GM23248 (cell line): ENCODE results near the gene CAMK4. TPM values are rescaled to one million over a fixed set of nuclear protein-coding genes. Genes with fewer than 3 reads are reported as not detected.

Experiments
- DNase-seq: peaks from one replicate; pipeline ENCODE4 v3.0.0-alpha.2; 2015
- H2AFZ ChIP-seq: fragments of 200-600 bp; sonication (generic); 2 replicates; pipeline ENCODE4 v1.6.1; 2016; ENCODE audit warnings: antibody characterized with exemption
- H3F3A ChIP-seq: fragments of 200-600 bp; sonication (generic); 2 replicates; pipeline ENCODE4 v1.6.1; 2016; ENCODE audit warnings: mild to moderate bottlenecking, antibody characterized with exemption, mixed run types; ENCODE audit not compliant: insufficient read depth
- H3K27ac ChIP-seq: fragments of 200-600 bp; sonication (generic); 2 replicates; pipeline ENCODE4 v1.5.1; 2016; ENCODE audit warnings: mild to moderate bottlenecking
- H3K27me3 ChIP-seq: fragments of 200-600 bp; sonication (generic); replicated peaks from 2 replicates; pipeline ENCODE4 v1.6.1; 2016; ENCODE audit warnings: mild to moderate bottlenecking; ENCODE audit not compliant: insufficient read depth
- H3K36me3 ChIP-seq: fragments of 200-600 bp; sonication (generic); 2 replicates; pipeline ENCODE4 v1.6.1; 2016; ENCODE audit warnings: low read depth, mild to moderate bottlenecking
- H3K4me1 ChIP-seq: fragments of 200-600 bp; sonication (generic); 2 replicates; pipeline ENCODE4 v1.6.1; 2016; ENCODE audit warnings: mild to moderate bottlenecking; ENCODE audit not compliant: insufficient read depth
- H3K4me2 ChIP-seq: fragments of 200-600 bp; sonication (generic); one replicate; pipeline ENCODE4 v1.6.1; 2016; ENCODE audit warnings: mild to moderate bottlenecking; ENCODE audit not compliant: unreplicated experiment
- H3K4me3 ChIP-seq: fragments of 200-600 bp; sonication (generic); 2 replicates; pipeline ENCODE4 v1.5.1; 2016; ENCODE audit warnings: mild to moderate bottlenecking
- H3K79me2 ChIP-seq: fragments of 200-600 bp; sonication (generic); 2 replicates; pipeline ENCODE4 v1.6.1; 2016; ENCODE audit warnings: mild to moderate bottlenecking; ENCODE audit not compliant: insufficient read depth
- H3K9ac ChIP-seq: fragments of 200-600 bp; sonication (generic); 2 replicates; pipeline ENCODE4 v1.6.1; 2016; ENCODE audit warnings: mild to moderate bottlenecking
- H3K9me2 ChIP-seq: fragments of 200-600 bp; sonication (generic); 2 replicates; pipeline ENCODE4 v1.6.1; 2016; ENCODE audit warnings: mixed run types, mild to moderate bottlenecking, moderate library complexity; ENCODE audit not compliant: insufficient read depth
- H3K9me3 ChIP-seq: fragments of 200-600 bp; sonication (generic); one replicate; pipeline ENCODE4 v1.6.1; 2017; ENCODE audit warnings: low read depth
- H4K20me1 ChIP-seq: fragments of 200-600 bp; sonication (generic); 2 replicates; pipeline ENCODE4 v1.6.0; 2016; ENCODE audit not compliant: insufficient read depth
- EZH2 ChIP-seq: fragments of 200-600 bp; sonication (generic); IDR thresholded peaks from 2 replicates; pipeline ENCODE4 v1.6.1; 2018; ENCODE audit warnings: antibody characterized with exemption, mild to moderate bottlenecking; ENCODE audit not compliant: insufficient read depth, poor library complexity, severe bottlenecking
- EZH2phosphoT487 ChIP-seq: fragments of 200-600 bp; sonication (generic); IDR thresholded peaks from 2 replicates; pipeline ENCODE4 v1.6.1; 2018; ENCODE audit warnings: antibody characterized with exemption, moderate library complexity, mild to moderate bottlenecking, low read depth; ENCODE audit not compliant: insufficient read depth
- WGBS, 2 experiments: methylation state at CpG; one replicate each; pipeline ENCODE4 v1.1.6; 2015 to 2017; ENCODE audit warnings: low lambda C conversion rate in 2 of 2, low coverage in 1 of 2; ENCODE audit errors: missing lambda C conversion rate in 2 of 2; 5-methylcytosine and 5-hydroxymethylcytosine counted together
- in situ Hi-C: fragments of 300-500 bp; cut with MboI; formaldehyde crosslinking; loops from 2 replicates; pipeline ENCODE4 v1.15.0; 2020
- polyA plus RNA-seq: library from polyadenylated mRNA; unstranded; fragments of >200 nt; fragmentation: Nextera tagmentation; extraction: Ambion mirVana; gene quantifications from 2 replicates; pipeline ENCODE4 v1.2.1, GENCODE V29; 2016
- total RNA-seq: library from RNA; depleted of rRNA; stranded (reverse); fragments of >200 nt; shearing (Covaris generic); gene quantifications from 2 replicates; pipeline ENCODE4 v1.2.3, GENCODE V29; 2014

The CAMK4 gene
- total and polyA plus RNA-seq, 2 experiments from 2014 or later: 3.2 to 3.6 TPM

DNA sequence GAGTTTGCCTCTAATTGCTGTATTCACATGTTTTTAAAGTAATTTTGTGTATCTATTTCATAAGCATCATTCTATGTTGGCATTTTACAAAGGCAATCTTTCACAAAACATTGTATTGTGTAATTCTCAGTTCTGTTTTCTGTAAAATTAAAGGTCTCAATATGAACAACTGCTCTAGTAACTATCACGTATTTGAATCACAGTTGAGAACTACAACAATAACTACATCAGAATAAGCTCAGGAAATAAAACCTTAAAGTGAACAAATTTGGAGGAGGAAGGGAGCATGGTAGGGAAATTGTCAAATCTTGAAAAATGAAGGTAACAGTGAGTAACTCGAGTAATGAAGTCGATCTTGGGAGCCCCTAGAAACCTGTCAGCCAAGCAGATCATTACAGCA is 22.5 kb upstream of the CAMK4 start:
- Histone ChIP-seq H3K9me2 (no peaks in the 10 kb centered on the region), H3K4me2 (no peak overlapping the region), H4K20me1 (no peaks in the 10 kb centered on the region), H3K4me1 (no peaks in the 10 kb centered on the region), H3K4me3 (no peak overlapping the region), H3K9ac (no peak overlapping the region), H3K27me3 (0 out of 2 replicates have a peak, but pooled peaks cover 11% of the 10 kb centered on the region), H3K36me3 (no peaks in the 10 kb centered on the region), H3K79me2 (no peaks in the 10 kb centered on the region), H3K27ac (no peak overlapping the region), H3F3A (no peaks in the 10 kb centered on the region), H3K9me3 (no peaks in the 10 kb centered on the region), H2AFZ (no peak overlapping the region)
- in situ Hi-C loops: no loop called here
- no peak for TF ChIP-seq EZH2
- no peak for TF ChIP-seq EZH2phosphoT487
- no peak for DNase-seq
- WGBS, 2 experiments: 16 to 30% methylated on average over 3 of the region's 3 CpGs

DNA sequence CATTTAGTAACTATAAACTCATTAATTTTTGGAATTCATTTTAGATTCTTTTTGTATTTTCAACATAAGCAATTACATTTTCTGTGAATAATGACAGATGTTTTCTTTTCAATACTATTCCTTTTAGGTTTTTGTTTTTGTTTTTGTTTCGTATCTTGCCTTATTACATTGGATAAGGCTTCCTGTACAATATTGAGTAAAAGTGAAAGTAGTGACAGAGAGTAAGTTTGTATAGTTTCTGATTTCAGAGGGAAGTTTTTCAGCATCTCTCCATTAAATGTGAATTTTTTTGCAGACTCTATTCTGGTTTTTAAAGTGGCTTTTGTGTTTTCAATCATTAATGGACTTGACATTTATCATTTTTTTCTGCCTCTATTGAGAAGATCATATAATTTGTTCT is 12.8 kb upstream of the CAMK4 start:
- no peaks in the 10 kb centered on the region for H3K36me3 ChIP-seq
- no peak for DNase-seq
- H2AFZ ChIP-seq: no peak overlapping the region
- no peaks in the 10 kb centered on the region for H3K79me2 ChIP-seq
- H3K4me1 ChIP-seq: no peaks in the 10 kb centered on the region
- H3K4me3 ChIP-seq: no peak overlapping the region
- in situ Hi-C loops: no loop called here
- H3K4me2 ChIP-seq: no peak overlapping the region
- no peaks in the 10 kb centered on the region for H3K9me2 ChIP-seq
- WGBS, 2 experiments: 8 to 11% methylated on average over 1 of the region's 1 CpG
- no peaks in the 10 kb centered on the region for H4K20me1 ChIP-seq
- no peaks in the 10 kb centered on the region for H3K9me3 ChIP-seq
- H3F3A ChIP-seq: no peaks in the 10 kb centered on the region
- H3K27ac ChIP-seq: no peak overlapping the region
- TF ChIP-seq EZH2phosphoT487 (no peak), EZH2 (no peak)
- peaks cover 11% of the 10 kb centered on the region for H3K27me3 ChIP-seq
- no peak overlapping the region for H3K9ac ChIP-seq

GRCh38 chr5:111214052-111214742 is 10.0 kb upstream of the CAMK4 start:
- 47 to 61% methylated on average over 2 of the region's 2 CpGs for WGBS, 2 experiments

DNA sequence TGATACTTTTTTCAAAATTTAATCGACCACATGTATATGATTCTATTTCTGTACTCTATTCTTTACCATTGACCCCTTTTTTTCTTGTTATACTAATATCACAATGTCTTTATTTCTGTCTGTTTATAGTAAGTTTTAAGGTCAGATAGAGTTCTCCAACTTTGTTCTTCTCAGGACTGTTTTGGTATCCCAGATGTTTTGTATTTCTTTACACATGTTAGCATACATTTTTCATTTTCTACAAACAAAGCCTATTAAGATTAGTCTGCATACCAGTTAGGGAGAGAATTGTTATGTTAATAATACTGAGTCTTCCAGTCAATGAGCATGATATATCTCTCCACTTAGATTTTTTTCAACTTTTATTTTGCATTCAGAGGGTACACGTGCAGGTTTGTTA is 8.2 kb upstream of the CAMK4 start:
- DNase-seq: no peak
- H3K27me3 ChIP-seq: 0 out of 2 replicates have a peak, but pooled peaks cover 3% of the 10 kb centered on the region
- TF ChIP-seq EZH2 (no peak), EZH2phosphoT487 (no peak)
- no peak overlapping the region for H3K27ac ChIP-seq
- no peaks in the 10 kb centered on the region for H3K9me3 ChIP-seq
- H3K9me2 ChIP-seq: no peaks in the 10 kb centered on the region
- no peaks in the 10 kb centered on the region for H3K79me2 ChIP-seq
- no peak overlapping the region for H3K4me2 ChIP-seq
- in situ Hi-C loops: no loop called here
- no peaks in the 10 kb centered on the region for H3K4me1 ChIP-seq
- no peak overlapping the region for H2AFZ ChIP-seq
- no peaks in the 10 kb centered on the region for H4K20me1 ChIP-seq
- H3K36me3 ChIP-seq: no peaks in the 10 kb centered on the region
- 17 to 29% methylated on average over 2 of the region's 2 CpGs for WGBS, 2 experiments
- H3K4me3 ChIP-seq: no peak overlapping the region
- no peak overlapping the region for H3K9ac ChIP-seq
- no peaks in the 10 kb centered on the region for H3F3A ChIP-seq

More at GRCh38 chr5:111214052-111214742, 10.0 kb upstream of the CAMK4 start:
- Histone ChIP-seq H3K79me2 (no peaks in the 10 kb centered on the region), H4K20me1 (no peaks in the 10 kb centered on the region), H3K4me2 (no peak overlapping the region), H3K27ac (no peak overlapping the region), H3K27me3 (peaks cover 8% of the 10 kb centered on the region; the same call in 1 of the 2 replicates), H3K9me2 (no peaks in the 10 kb centered on the region), H3K36me3 (no peaks in the 10 kb centered on the region), H3K4me1 (no peaks in the 10 kb centered on the region), H3F3A (no peaks in the 10 kb centered on the region), H3K9me3 (no peaks in the 10 kb centered on the region), H3K4me3 (no peak overlapping the region), H3K9ac (no peak overlapping the region), H2AFZ (no peak overlapping the region)
- no peak for TF ChIP-seq EZH2
- TF ChIP-seq EZH2phosphoT487: no peak
- in situ Hi-C loops: no loop called here
- DNase-seq: no peak

GRCh38 chr5:111221139-111221538 is 3.0 kb upstream of the CAMK4 start:
- H3K4me2 ChIP-seq: no peak overlapping the region
- in situ Hi-C loops: no loop called here
- H3K4me1 ChIP-seq: 0 out of 2 replicates have a peak, but pooled peaks cover 4% of the 10 kb centered on the region
- H3K4me3 ChIP-seq: no peak overlapping the region
- TF ChIP-seq EZH2: no peak
- no peak for TF ChIP-seq EZH2phosphoT487
- H3K27ac ChIP-seq: no peak overlapping the region
- no peaks in the 10 kb centered on the region for H3F3A ChIP-seq
- no peak for DNase-seq
- H2AFZ ChIP-seq: no peak overlapping the region
- no peaks in the 10 kb centered on the region for H3K9me3 ChIP-seq
- no peaks in the 10 kb centered on the region for H3K9me2 ChIP-seq
- WGBS, 2 experiments: 97 to 100% methylated on average over 1 of the region's 1 CpG
- no peaks in the 10 kb centered on the region for H3K79me2 ChIP-seq
- H3K9ac ChIP-seq: no peak overlapping the region
- no peaks in the 10 kb centered on the region for H3K27me3 ChIP-seq
- H3K36me3 ChIP-seq: no peaks in the 10 kb centered on the region
- H4K20me1 ChIP-seq: no peaks in the 10 kb centered on the region
